Activated CD8-positive, alpha-beta memory T cell treated with anti-CD3 and anti-CD28 coated beads, Interleukin-2, amount 10 ng/mL, durations not matched to agents 7 days and 5 days (primary cell): ENCODE data around the gene ARHGAP42. TPM values are rescaled to one million over a fixed set of nuclear protein-coding genes. Genes with fewer than 3 reads are reported as not detected.

Experiments
- ATAC-seq: fragments of 150-1000 bp; cut with Tn5 transposase; one replicate; pipeline ENCODE4 v1.10.0; 2021; ENCODE audit warnings: moderate library complexity
- CTCF ChIA-PET: fragments of 350-600 bp; sonication (Branson Sonifier 250); formaldehyde crosslinking; loops from one replicate; lab custom pipeline; 2021; ENCODE audit warnings: antibody characterized with exemption; lab: Charles Lee
- DNase-seq: peaks from one replicate; pipeline ENCODE4 v3.0.0-alpha.2; 2020
- H3K27ac Mint-ChIP-seq: one replicate; pipeline ENCODE4 v1.8.0; 2021; ENCODE audit warnings: mild to moderate bottlenecking, mixed read lengths
- H3K27me3 Mint-ChIP-seq: one replicate; pipeline ENCODE4 v1.8.0; 2021; ENCODE audit warnings: mixed read lengths
- H3K36me3 Mint-ChIP-seq: one replicate; pipeline ENCODE4 v1.8.0; 2021; ENCODE audit warnings: mild to moderate bottlenecking, mixed read lengths
- H3K4me1 Mint-ChIP-seq: one replicate; pipeline ENCODE4 v1.8.0; 2021; ENCODE audit warnings: mixed read lengths
- H3K4me3 Mint-ChIP-seq: one replicate; pipeline ENCODE4 v1.8.0; 2021; ENCODE audit warnings: mild to moderate bottlenecking, moderate library complexity, mixed read lengths
- H3K9me3 Mint-ChIP-seq: one replicate; pipeline ENCODE4 v1.8.0; 2022; ENCODE audit warnings: low read depth, mixed read lengths
- total RNA-seq, 2 experiments: library from RNA; stranded (reverse); gene quantifications; one replicate each; pipeline ENCODE4 v1.2.3, GENCODE V29; 2021

Gene ARHGAP42
- total RNA-seq, 2 experiments from 2014 or later = 0.61 TPM; not detected in 1

GRCh38 chr11:100815787-100816330, 128.8 kb downstream of the ARHGAP42 start:
- ATAC-seq (no peak), DNase-seq (no peak)
- Mint-ChIP-seq H3K9me3 (peaks cover 2% of the 10 kb centered on the region), H3K4me1 (no peaks in the 10 kb centered on the region), H3K36me3 (no peaks in the 10 kb centered on the region), H3K27ac (no peak overlapping the region), H3K27me3 (no peaks in the 10 kb centered on the region), H3K4me3 (no peak overlapping the region)
- CTCF ChIA-PET = no interaction called here

GRCh38 chr11:100816823-100817222, 129.7 kb downstream of the ARHGAP42 start:
- Mint-ChIP-seq H3K9me3 (peaks cover 2% of the 10 kb centered on the region), H3K27me3 (no peaks in the 10 kb centered on the region), H3K36me3 (no peaks in the 10 kb centered on the region), H3K27ac (no peak overlapping the region), H3K4me3 (no peak overlapping the region), H3K4me1 (no peaks in the 10 kb centered on the region)
- no peak for DNase-seq
- CTCF ChIA-PET = no interaction called here
- no peak for ATAC-seq

- CTCF ChIA-PET = no interaction called here
- Mint-ChIP-seq H3K27ac (no peak overlapping the region), H3K27me3 (no peaks in the 10 kb centered on the region), H3K9me3 (peaks cover 2% of the 10 kb centered on the region), H3K36me3 (no peaks in the 10 kb centered on the region), H3K4me1 (no peaks in the 10 kb centered on the region), H3K4me3 (no peak overlapping the region)
- ATAC-seq = no peak
- no peak for DNase-seq
Observed at GRCh38 chr11:100817620-100818019, 130.5 kb downstream of the ARHGAP42 start.

- H3K4me3 Mint-ChIP-seq = no peak overlapping the region
- no peak for DNase-seq
- no peaks in the 10 kb centered on the region for H3K27me3 Mint-ChIP-seq
- no peak for ATAC-seq
- H3K9me3 Mint-ChIP-seq = peaks cover 1% of the 10 kb centered on the region
- no peaks in the 10 kb centered on the region for H3K4me1 Mint-ChIP-seq
- CTCF ChIA-PET = no interaction called here
- no peaks in the 10 kb centered on the region for H3K36me3 Mint-ChIP-seq
- H3K27ac Mint-ChIP-seq = no peak overlapping the region
Observed at GRCh38 chr11:100820621-100821020, 133.5 kb downstream of the ARHGAP42 start.

- ATAC-seq (no peak), DNase-seq (no peak)
- no peaks in the 10 kb centered on the region for H3K9me3 Mint-ChIP-seq
- H3K4me3 Mint-ChIP-seq = no peak overlapping the region
- CTCF ChIA-PET = no interaction called here
- H3K27ac Mint-ChIP-seq = no peak overlapping the region
- H3K4me1 Mint-ChIP-seq = no peaks in the 10 kb centered on the region
- no peaks in the 10 kb centered on the region for H3K36me3 Mint-ChIP-seq
- no peaks in the 10 kb centered on the region for H3K27me3 Mint-ChIP-seq
Observed at GRCh38 chr11:100821198-100821597, 134.1 kb downstream of the ARHGAP42 start.

GRCh38 chr11:100823360-100823759, 136.3 kb downstream of the ARHGAP42 start:
- H3K9me3 Mint-ChIP-seq = no peaks in the 10 kb centered on the region
- H3K4me3 Mint-ChIP-seq = no peak overlapping the region
- DNase-seq (no peak), ATAC-seq (no peak)
- H3K36me3 Mint-ChIP-seq = no peaks in the 10 kb centered on the region
- H3K4me1 Mint-ChIP-seq = no peaks in the 10 kb centered on the region
- no peak overlapping the region for H3K27ac Mint-ChIP-seq
- H3K27me3 Mint-ChIP-seq = no peaks in the 10 kb centered on the region
- CTCF ChIA-PET = no interaction called here

- no peaks in the 10 kb centered on the region for H3K27me3 Mint-ChIP-seq
- no peak overlapping the region for H3K27ac Mint-ChIP-seq
- no peak for ATAC-seq
- CTCF ChIA-PET = no interaction called here
- H3K4me1 Mint-ChIP-seq = no peaks in the 10 kb centered on the region
- no peak overlapping the region for H3K4me3 Mint-ChIP-seq
- DNase-seq = no peak
- H3K9me3 Mint-ChIP-seq = no peaks in the 10 kb centered on the region
- H3K36me3 Mint-ChIP-seq = no peaks in the 10 kb centered on the region
Observed at GRCh38 chr11:100824041-100824809, 137.1 kb downstream of the ARHGAP42 start.

- no peaks in the 10 kb centered on the region for H3K36me3 Mint-ChIP-seq
- no peak overlapping the region for H3K27ac Mint-ChIP-seq
- CTCF ChIA-PET = no interaction called here
- DNase-seq (no peak), ATAC-seq (no peak)
- no peak overlapping the region for H3K4me3 Mint-ChIP-seq
- H3K27me3 Mint-ChIP-seq = no peaks in the 10 kb centered on the region
- H3K4me1 Mint-ChIP-seq = no peaks in the 10 kb centered on the region
- H3K9me3 Mint-ChIP-seq = no peaks in the 10 kb centered on the region
Observed at GRCh38 chr11:100825626-100826025, 138.5 kb downstream of the ARHGAP42 start.

GRCh38 chr11:100827934-100828661, 141.0 kb downstream of the ARHGAP42 start:
- ATAC-seq (no peak), DNase-seq (no peak)
- CTCF ChIA-PET = no interaction called here
- Mint-ChIP-seq H3K36me3 (no peaks in the 10 kb centered on the region), H3K27ac (no peak overlapping the region), H3K4me1 (no peaks in the 10 kb centered on the region), H3K9me3 (no peaks in the 10 kb centered on the region), H3K27me3 (no peaks in the 10 kb centered on the region), H3K4me3 (no peak overlapping the region)

- H3K36me3 Mint-ChIP-seq = no peaks in the 10 kb centered on the region
- ATAC-seq (no peak), DNase-seq (no peak)
- no peak overlapping the region for H3K27ac Mint-ChIP-seq
- H3K27me3 Mint-ChIP-seq = no peaks in the 10 kb centered on the region
- no peak overlapping the region for H3K4me3 Mint-ChIP-seq
- CTCF ChIA-PET = no interaction called here
- H3K4me1 Mint-ChIP-seq = no peaks in the 10 kb centered on the region
- no peaks in the 10 kb centered on the region for H3K9me3 Mint-ChIP-seq
Observed at GRCh38 chr11:100830274-100830673, 143.2 kb downstream of the ARHGAP42 start.

GRCh38 chr11:100830978-100831732, 144.1 kb downstream of the ARHGAP42 start:
- CTCF ChIA-PET = no interaction called here
- H3K4me3 Mint-ChIP-seq = no peak overlapping the region
- ATAC-seq (no peak), DNase-seq (no peak)
- no peak overlapping the region for H3K27ac Mint-ChIP-seq
- no peaks in the 10 kb centered on the region for H3K4me1 Mint-ChIP-seq
- no peaks in the 10 kb centered on the region for H3K27me3 Mint-ChIP-seq
- no peaks in the 10 kb centered on the region for H3K9me3 Mint-ChIP-seq
- no peaks in the 10 kb centered on the region for H3K36me3 Mint-ChIP-seq

- no peaks in the 10 kb centered on the region for H3K27me3 Mint-ChIP-seq
- no peaks in the 10 kb centered on the region for H3K36me3 Mint-ChIP-seq
- no peak overlapping the region for H3K27ac Mint-ChIP-seq
- DNase-seq = no peak
- no peak overlapping the region for H3K4me3 Mint-ChIP-seq
- CTCF ChIA-PET = no interaction called here
- H3K9me3 Mint-ChIP-seq = no peaks in the 10 kb centered on the region
- no peak for ATAC-seq
- H3K4me1 Mint-ChIP-seq = no peaks in the 10 kb centered on the region
Observed at GRCh38 chr11:100831929-100832494, 144.9 kb downstream of the ARHGAP42 start.

GRCh38 chr11:100832829-100833228, 145.7 kb downstream of the ARHGAP42 start:
- Mint-ChIP-seq H3K27ac (no peak overlapping the region), H3K36me3 (no peaks in the 10 kb centered on the region), H3K4me3 (no peak overlapping the region), H3K4me1 (no peaks in the 10 kb centered on the region), H3K9me3 (no peaks in the 10 kb centered on the region), H3K27me3 (no peaks in the 10 kb centered on the region)
- ATAC-seq (no peak), DNase-seq (no peak)
- CTCF ChIA-PET = no interaction called here
